ENCODE results near the gene JOSD1. TPM values are rescaled to one million over a fixed set of nuclear protein-coding genes. Genes with fewer than 3 reads are reported as not detected.

Gene JOSD1
- total RNA-seq, 1 donor = 62.2 TPM

GRCh38 chr22:38741576-38741975 is 40.8 kb upstream of the JOSD1 start:
- H3K4me3 ChIP-seq (ENCODE audit: low read depth, low read length) = no peak overlapping the region
- TF ChIP-seq CTCF (IDR thresholded peaks at IDR 0.05; ENCODE audit: insufficient read depth, low read depth, low read length) = no peak
- DNase-seq (ENCODE audit: low read depth) = no peak

GRCh38 chr22:38741166-38741565 is 40.4 kb upstream of the JOSD1 start:
- DNase-seq (ENCODE audit: low read depth) = no peak
- TF ChIP-seq CTCF (IDR thresholded peaks at IDR 0.05; ENCODE audit: insufficient read depth, low read depth, low read length) = no peak
- no peak overlapping the region for H3K4me3 ChIP-seq (ENCODE audit: low read depth, low read length)

GRCh38 chr22:38740754-38741153 is 40.0 kb upstream of the JOSD1 start:
- DNase-seq (ENCODE audit: low read depth) = no peak
- no peak for TF ChIP-seq CTCF (IDR thresholded peaks at IDR 0.05; ENCODE audit: insufficient read depth, low read depth, low read length)
- H3K4me3 ChIP-seq (ENCODE audit: low read depth, low read length) = no peak overlapping the region

- no peak overlapping the region for H3K4me3 ChIP-seq (ENCODE audit: low read depth, low read length)
- no peak for TF ChIP-seq CTCF (IDR thresholded peaks at IDR 0.05; ENCODE audit: insufficient read depth, low read depth, low read length)
- no peak for DNase-seq (ENCODE audit: low read depth)
These were observed 39.5 kb upstream of the JOSD1 start for GRCh38 chr22:38740116-38740723.

- TF ChIP-seq CTCF (IDR thresholded peaks at IDR 0.05; ENCODE audit: insufficient read depth, low read depth, low read length) = no peak
- DNase-seq (ENCODE audit: low read depth) = no peak
These were observed 38.7 kb upstream of the JOSD1 start for GRCh38 chr22:38739300-38740055.

GRCh38 chr22:38738475-38739070 is 37.8 kb upstream of the JOSD1 start:
- no peak overlapping the region for H3K4me3 ChIP-seq (ENCODE audit: low read depth, low read length)
- DNase-seq (ENCODE audit: low read depth) = no peak

More at GRCh38 chr22:38739300-38740055, 38.7 kb upstream of the JOSD1 start:
- H3K4me3 ChIP-seq (ENCODE audit: low read depth, low read length) = no peak overlapping the region

More at GRCh38 chr22:38738475-38739070, 37.8 kb upstream of the JOSD1 start:
- no peak for TF ChIP-seq CTCF (IDR thresholded peaks at IDR 0.05; ENCODE audit: insufficient read depth, low read depth, low read length)
